ENCODE data around the gene ABCB4.
A peak's percentile ranks its signal among the peaks of the same experiment; 100 is the strongest.

ABCB4 gene

GRCh38 chr7:87499494-87499893, 24.0 kb upstream of the ABCB4 start:
- Histone ChIP-seq H3K4me1 (ENCODE audit: control insufficient read depth, low read length) (peaks cover 16% of the 10 kb centered on the region), H3K4me2 (ENCODE audit: low read length) (no peak overlapping the region; the same call in 1 of the 2 replicates), H3K79me2 (ENCODE audit: control insufficient read depth, low read length) (no peaks in the 10 kb centered on the region), H3K9me3 (ENCODE audit: control insufficient read depth, insufficient read depth, low read length) (no peaks in the 10 kb centered on the region), H3K27me3 (ENCODE audit: control insufficient read depth, low read length) (no peaks in the 10 kb centered on the region), H4K20me1 (ENCODE audit: control insufficient read depth, insufficient read depth, low read depth, low read length) (no peaks in the 10 kb centered on the region), H3K27ac (ENCODE audit: low read depth, low read length) (no peak overlapping the region), H3K36me3 (ENCODE audit: control insufficient read depth, low read length) (no peaks in the 10 kb centered on the region), H3K4me3 (ENCODE audit: low read length) (no peak overlapping the region), H3K9me2 (replicated peaks; ENCODE audit: control insufficient read depth, low read length) (no peaks in the 10 kb centered on the region), H3F3A (ENCODE audit: control insufficient read depth, insufficient read depth) (no peaks in the 10 kb centered on the region)
- TF ChIP-seq EZH2phosphoT487 (IDR thresholded peaks at IDR 0.05; ENCODE audit: borderline replicate concordance, low read length) (no peak), CTCF (IDR thresholded peaks at IDR 0.05; ENCODE audit: low read depth, low read length, poor library complexity, severe bottlenecking) (no peak)

GRCh38 chr7:87498893-87499292, 23.4 kb upstream of the ABCB4 start:
- TF ChIP-seq EZH2phosphoT487 (IDR thresholded peaks at IDR 0.05; ENCODE audit: borderline replicate concordance, low read length) (no peak), CTCF (IDR thresholded peaks at IDR 0.05; ENCODE audit: low read depth, low read length, poor library complexity, severe bottlenecking) (no peak)
- Histone ChIP-seq H3K4me2 (ENCODE audit: low read length) (peak overlapping the region; percentile 41), H3F3A (ENCODE audit: control insufficient read depth, insufficient read depth) (no peaks in the 10 kb centered on the region)

GRCh38 chr7:87497482-87497881, 22.0 kb upstream of the ABCB4 start:
- Histone ChIP-seq H4K20me1 (ENCODE audit: control insufficient read depth, insufficient read depth, low read depth, low read length) (no peaks in the 10 kb centered on the region), H3K79me2 (ENCODE audit: control insufficient read depth, low read length) (no peaks in the 10 kb centered on the region), H3K4me2 (ENCODE audit: low read length) (no peak overlapping the region), H3K27ac (ENCODE audit: low read depth, low read length) (no peak overlapping the region), H3K4me3 (ENCODE audit: low read length) (no peak overlapping the region), H3K9me3 (ENCODE audit: control insufficient read depth, insufficient read depth, low read length) (no peaks in the 10 kb centered on the region; the same call in 1 of the 2 replicates), H3K4me1 (ENCODE audit: control insufficient read depth, low read length) (peaks cover 16% of the 10 kb centered on the region), H3K9me2 (replicated peaks; ENCODE audit: control insufficient read depth, low read length) (no peaks in the 10 kb centered on the region), H3K36me3 (ENCODE audit: control insufficient read depth, low read length) (no peaks in the 10 kb centered on the region), H3F3A (ENCODE audit: control insufficient read depth, insufficient read depth) (no peaks in the 10 kb centered on the region), H3K27me3 (ENCODE audit: control insufficient read depth, low read length) (no peaks in the 10 kb centered on the region)
- TF ChIP-seq EZH2phosphoT487 (IDR thresholded peaks at IDR 0.05; ENCODE audit: borderline replicate concordance, low read length) (no peak), CTCF (IDR thresholded peaks at IDR 0.05; ENCODE audit: low read depth, low read length, poor library complexity, severe bottlenecking) (no peak)

More at GRCh38 chr7:87498893-87499292, 23.4 kb upstream of the ABCB4 start:
- no peaks in the 10 kb centered on the region for H3K79me2 ChIP-seq (ENCODE audit: control insufficient read depth, low read length)
- peaks cover 16% of the 10 kb centered on the region for H3K4me1 ChIP-seq (ENCODE audit: control insufficient read depth, low read length)
- no peak overlapping the region for H3K27ac ChIP-seq (ENCODE audit: low read depth, low read length)
- H4K20me1 ChIP-seq (ENCODE audit: control insufficient read depth, insufficient read depth, low read depth, low read length): no peaks in the 10 kb centered on the region
- no peaks in the 10 kb centered on the region for H3K36me3 ChIP-seq (ENCODE audit: control insufficient read depth, low read length)
- peak overlapping the region; percentile 11; the same call in 1 of the 2 replicates for H3K4me3 ChIP-seq (ENCODE audit: low read length)
- H3K27me3 ChIP-seq (ENCODE audit: control insufficient read depth, low read length): no peaks in the 10 kb centered on the region
- H3K9me3 ChIP-seq (ENCODE audit: control insufficient read depth, insufficient read depth, low read length): no peaks in the 10 kb centered on the region; the same call in 1 of the 2 replicates
- no peaks in the 10 kb centered on the region for H3K9me2 ChIP-seq (replicated peaks; ENCODE audit: control insufficient read depth, low read length)

Measured in DOHH2 (cell line).